Measurements from ENCODE around the gene CTTNBP2.

DNA sequence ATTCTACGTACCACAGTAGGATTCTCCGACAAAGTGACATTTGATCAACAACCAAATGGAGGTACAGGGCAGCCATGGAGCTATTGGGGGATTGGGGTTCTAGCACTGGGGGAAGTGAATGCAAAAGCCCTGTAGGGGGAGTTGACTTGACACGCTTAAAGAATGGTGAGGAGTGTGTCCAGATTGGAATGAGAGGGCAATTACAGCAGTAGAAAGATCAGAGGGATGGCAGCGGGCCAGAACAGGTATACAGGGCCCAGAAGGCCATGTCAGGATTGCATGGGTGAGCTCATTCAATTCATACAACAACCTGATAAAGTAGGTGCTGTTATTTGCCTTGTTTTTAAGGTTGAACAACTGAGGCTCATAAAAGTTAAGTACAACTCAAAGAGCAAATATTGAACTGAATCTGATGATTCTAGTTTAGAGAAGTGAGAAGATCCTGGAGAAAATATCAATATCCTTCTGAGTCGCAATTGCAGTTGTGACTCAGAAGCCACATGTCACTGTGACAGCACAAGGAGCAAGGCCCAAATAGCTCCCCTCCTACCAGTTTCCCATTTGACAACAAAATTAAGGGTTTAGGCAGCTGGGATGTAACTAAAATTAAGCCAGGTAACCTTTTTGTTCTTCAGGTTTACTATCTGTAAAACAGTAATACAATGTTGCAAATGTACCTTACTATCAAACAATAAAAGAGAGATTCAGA, 28.0 kb upstream of the CTTNBP2 start:
- TF ChIP-seq, protein P1, sequence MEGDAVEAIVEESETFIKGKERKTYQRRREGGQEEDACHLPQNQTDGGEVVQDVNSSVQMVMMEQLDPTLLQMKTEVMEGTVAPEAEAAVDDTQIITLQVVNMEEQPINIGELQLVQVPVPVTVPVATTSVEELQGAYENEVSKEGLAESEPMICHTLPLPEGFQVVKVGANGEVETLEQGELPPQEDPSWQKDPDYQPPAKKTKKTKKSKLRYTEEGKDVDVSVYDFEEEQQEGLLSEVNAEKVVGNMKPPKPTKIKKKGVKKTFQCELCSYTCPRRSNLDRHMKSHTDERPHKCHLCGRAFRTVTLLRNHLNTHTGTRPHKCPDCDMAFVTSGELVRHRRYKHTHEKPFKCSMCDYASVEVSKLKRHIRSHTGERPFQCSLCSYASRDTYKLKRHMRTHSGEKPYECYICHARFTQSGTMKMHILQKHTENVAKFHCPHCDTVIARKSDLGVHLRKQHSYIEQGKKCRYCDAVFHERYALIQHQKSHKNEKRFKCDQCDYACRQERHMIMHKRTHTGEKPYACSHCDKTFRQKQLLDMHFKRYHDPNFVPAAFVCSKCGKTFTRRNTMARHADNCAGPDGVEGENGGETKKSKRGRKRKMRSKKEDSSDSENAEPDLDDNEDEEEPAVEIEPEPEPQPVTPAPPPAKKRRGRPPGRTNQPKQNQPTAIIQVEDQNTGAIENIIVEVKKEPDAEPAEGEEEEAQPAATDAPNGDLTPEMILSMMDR (IDR thresholded peaks at IDR 0.05): no peak
- TF ChIP-seq TFCP2L1 (CRISPR knock-in tag; IDR thresholded peaks at IDR 0.05) (no peak), JUN (IDR thresholded peaks at IDR 0.05) (no peak), RAD21 (conservative IDR thresholded peaks at IDR 0.05 in 1 of 2, IDR thresholded peaks at IDR 0.05 in 1 of 2) (no peak), TP53 (CRISPR knock-in tag; IDR thresholded peaks at IDR 0.05) (no peak), CHD2 (IDR thresholded peaks at IDR 0.05; ENCODE audit: low read length, partially characterized antibody) (no peak), POLR2A (IDR thresholded peaks at IDR 0.05; ENCODE audit: low read length) (no peak), ZFP36 (IDR thresholded peaks at IDR 0.05; ENCODE audit: borderline replicate concordance, partially characterized antibody) (no peak), CBX2 (IDR thresholded peaks at IDR 0.05; ENCODE audit: borderline replicate concordance, low read depth) (no peak)
- TF ChIP-seq, protein P2, sequence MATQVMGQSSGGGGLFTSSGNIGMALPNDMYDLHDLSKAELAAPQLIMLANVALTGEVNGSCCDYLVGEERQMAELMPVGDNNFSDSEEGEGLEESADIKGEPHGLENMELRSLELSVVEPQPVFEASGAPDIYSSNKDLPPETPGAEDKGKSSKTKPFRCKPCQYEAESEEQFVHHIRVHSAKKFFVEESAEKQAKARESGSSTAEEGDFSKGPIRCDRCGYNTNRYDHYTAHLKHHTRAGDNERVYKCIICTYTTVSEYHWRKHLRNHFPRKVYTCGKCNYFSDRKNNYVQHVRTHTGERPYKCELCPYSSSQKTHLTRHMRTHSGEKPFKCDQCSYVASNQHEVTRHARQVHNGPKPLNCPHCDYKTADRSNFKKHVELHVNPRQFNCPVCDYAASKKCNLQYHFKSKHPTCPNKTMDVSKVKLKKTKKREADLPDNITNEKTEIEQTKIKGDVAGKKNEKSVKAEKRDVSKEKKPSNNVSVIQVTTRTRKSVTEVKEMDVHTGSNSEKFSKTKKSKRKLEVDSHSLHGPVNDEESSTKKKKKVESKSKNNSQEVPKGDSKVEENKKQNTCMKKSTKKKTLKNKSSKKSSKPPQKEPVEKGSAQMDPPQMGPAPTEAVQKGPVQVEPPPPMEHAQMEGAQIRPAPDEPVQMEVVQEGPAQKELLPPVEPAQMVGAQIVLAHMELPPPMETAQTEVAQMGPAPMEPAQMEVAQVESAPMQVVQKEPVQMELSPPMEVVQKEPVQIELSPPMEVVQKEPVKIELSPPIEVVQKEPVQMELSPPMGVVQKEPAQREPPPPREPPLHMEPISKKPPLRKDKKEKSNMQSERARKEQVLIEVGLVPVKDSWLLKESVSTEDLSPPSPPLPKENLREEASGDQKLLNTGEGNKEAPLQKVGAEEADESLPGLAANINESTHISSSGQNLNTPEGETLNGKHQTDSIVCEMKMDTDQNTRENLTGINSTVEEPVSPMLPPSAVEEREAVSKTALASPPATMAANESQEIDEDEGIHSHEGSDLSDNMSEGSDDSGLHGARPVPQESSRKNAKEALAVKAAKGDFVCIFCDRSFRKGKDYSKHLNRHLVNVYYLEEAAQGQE (IDR thresholded peaks at IDR 0.05): no peak
- TF ChIP-seq, protein P3, sequence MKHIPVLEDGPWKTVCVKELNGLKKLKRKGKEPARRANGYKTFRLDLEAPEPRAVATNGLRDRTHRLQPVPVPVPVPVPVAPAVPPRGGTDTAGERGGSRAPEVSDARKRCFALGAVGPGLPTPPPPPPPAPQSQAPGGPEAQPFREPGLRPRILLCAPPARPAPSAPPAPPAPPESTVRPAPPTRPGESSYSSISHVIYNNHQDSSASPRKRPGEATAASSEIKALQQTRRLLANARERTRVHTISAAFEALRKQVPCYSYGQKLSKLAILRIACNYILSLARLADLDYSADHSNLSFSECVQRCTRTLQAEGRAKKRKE (CRISPR knock-in tag; IDR thresholded peaks at IDR 0.05; ENCODE audit: low read depth): no peak
- TF ChIP-seq, protein P4, sequence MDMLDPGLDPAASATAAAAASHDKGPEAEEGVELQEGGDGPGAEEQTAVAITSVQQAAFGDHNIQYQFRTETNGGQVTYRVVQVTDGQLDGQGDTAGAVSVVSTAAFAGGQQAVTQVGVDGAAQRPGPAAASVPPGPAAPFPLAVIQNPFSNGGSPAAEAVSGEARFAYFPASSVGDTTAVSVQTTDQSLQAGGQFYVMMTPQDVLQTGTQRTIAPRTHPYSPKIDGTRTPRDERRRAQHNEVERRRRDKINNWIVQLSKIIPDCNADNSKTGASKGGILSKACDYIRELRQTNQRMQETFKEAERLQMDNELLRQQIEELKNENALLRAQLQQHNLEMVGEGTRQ (IDR thresholded peaks at IDR 0.05): no peak
- TF ChIP-seq, protein P5, sequence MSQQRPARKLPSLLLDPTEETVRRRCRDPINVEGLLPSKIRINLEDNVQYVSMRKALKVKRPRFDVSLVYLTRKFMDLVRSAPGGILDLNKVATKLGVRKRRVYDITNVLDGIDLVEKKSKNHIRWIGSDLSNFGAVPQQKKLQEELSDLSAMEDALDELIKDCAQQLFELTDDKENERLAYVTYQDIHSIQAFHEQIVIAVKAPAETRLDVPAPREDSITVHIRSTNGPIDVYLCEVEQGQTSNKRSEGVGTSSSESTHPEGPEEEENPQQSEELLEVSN (IDR thresholded peaks at IDR 0.05; ENCODE audit: borderline replicate concordance, low read depth): no peak
- TF ChIP-seq, protein P6, sequence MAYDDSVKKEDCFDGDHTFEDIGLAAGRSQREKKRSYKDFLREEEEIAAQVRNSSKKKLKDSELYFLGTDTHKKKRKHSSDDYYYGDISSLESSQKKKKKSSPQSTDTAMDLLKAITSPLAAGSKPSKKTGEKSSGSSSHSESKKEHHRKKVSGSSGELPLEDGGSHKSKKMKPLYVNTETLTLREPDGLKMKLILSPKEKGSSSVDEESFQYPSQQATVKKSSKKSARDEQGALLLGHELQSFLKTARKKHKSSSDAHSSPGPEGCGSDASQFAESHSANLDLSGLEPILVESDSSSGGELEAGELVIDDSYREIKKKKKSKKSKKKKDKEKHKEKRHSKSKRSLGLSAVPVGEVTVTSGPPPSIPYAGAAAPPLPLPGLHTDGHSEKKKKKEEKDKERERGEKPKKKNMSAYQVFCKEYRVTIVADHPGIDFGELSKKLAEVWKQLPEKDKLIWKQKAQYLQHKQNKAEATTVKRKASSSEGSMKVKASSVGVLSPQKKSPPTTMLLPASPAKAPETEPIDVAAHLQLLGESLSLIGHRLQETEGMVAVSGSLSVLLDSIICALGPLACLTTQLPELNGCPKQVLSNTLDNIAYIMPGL (CRISPR knock-in tag; IDR thresholded peaks at IDR 0.05; ENCODE audit: borderline replicate concordance): no peak

All from A549 (cell line).